GM23338 (cell line): ENCODE measurements around the gene RBM17. TPM values are rescaled to one million over a fixed set of nuclear protein-coding genes. Genes with fewer than 3 reads are reported as not detected.
A peak's percentile ranks its signal among the peaks of the same experiment; 100 is the strongest.

Experiments
- ATAC-seq: fragments of 200-7000 bp; cut with Tn5 transposase; 3 replicates; pipeline ENCODE4 v1.9.1; 2020
- DNase-seq: peaks from one replicate; pipeline ENCODE4 v3.0.0-alpha.2; 2015; ENCODE audit warnings: low spot score
- H2AFZ ChIP-seq: fragments of 200-600 bp; sonication (generic); 2 replicates; pipeline ENCODE4 v1.8.0; 2016; ENCODE audit warnings: antibody characterized with exemption, mild to moderate bottlenecking, moderate library complexity
- H3F3A ChIP-seq: fragments of 200-600 bp; sonication (generic); replicated peaks from 2 replicates; pipeline ENCODE4 v1.8.0; 2017; ENCODE audit warnings: antibody characterized with exemption, mixed run types, low read depth
- H3K27ac ChIP-seq: fragments of 200-600 bp; sonication (generic); 2 replicates; pipeline ENCODE4 v1.6.1; 2016; ENCODE audit warnings: low read depth
- H3K27me3 ChIP-seq: fragments of 200-600 bp; sonication (generic); 2 replicates; pipeline ENCODE4 v1.8.0; 2016; ENCODE audit warnings: mild to moderate bottlenecking, mixed run types, moderate library complexity; ENCODE audit not compliant: insufficient read depth
- H3K36me3 ChIP-seq: fragments of 200-600 bp; sonication (generic); 2 replicates; pipeline ENCODE4 v1.8.0; 2016; ENCODE audit warnings: mild to moderate bottlenecking; ENCODE audit not compliant: insufficient read depth
- H3K4me1 ChIP-seq: fragments of 200-600 bp; sonication (generic); 2 replicates; pipeline ENCODE4 v1.8.0; 2016; ENCODE audit warnings: mild to moderate bottlenecking, moderate library complexity; ENCODE audit not compliant: insufficient read depth
- H3K4me2 ChIP-seq: fragments of 200-600 bp; sonication (generic); 2 replicates; pipeline ENCODE4 v1.7.1; 2017; ENCODE audit warnings: mixed run types
- H3K4me3 ChIP-seq: fragments of 200-600 bp; sonication (generic); 2 replicates; pipeline ENCODE4 v1.6.1; 2016; ENCODE audit warnings: mixed run types
- H3K79me2 ChIP-seq: fragments of 200-600 bp; sonication (generic); replicated peaks from 2 replicates; pipeline ENCODE4 v1.8.0; 2017; ENCODE audit warnings: mild to moderate bottlenecking; ENCODE audit not compliant: insufficient read depth
- H3K9me2 ChIP-seq: fragments of 200-600 bp; sonication (generic); 2 replicates; pipeline ENCODE4 v1.8.0; 2017; ENCODE audit not compliant: insufficient read depth
- H4K20me1 ChIP-seq: fragments of 200-600 bp; sonication (generic); replicated peaks from 2 replicates; pipeline ENCODE4 v1.8.0; 2017; ENCODE audit warnings: mild to moderate bottlenecking; ENCODE audit not compliant: insufficient read depth
- H3K27ac Mint-ChIP-seq: 2 replicates; pipeline ENCODE4 v1.8.0; 2020; ENCODE audit warnings: inconsistent platforms, mild to moderate bottlenecking, moderate library complexity, mixed read lengths
- H3K27me3 Mint-ChIP-seq: 3 replicates; pipeline ENCODE4 v1.8.0; 2022; ENCODE audit warnings: low read depth, mild to moderate bottlenecking, moderate library complexity, mixed read lengths, inconsistent platforms; ENCODE audit not compliant: insufficient read depth, poor library complexity
- H3K36me3 Mint-ChIP-seq: 3 replicates; pipeline ENCODE4 v1.8.0; 2021; ENCODE audit warnings: low read depth, mild to moderate bottlenecking, inconsistent platforms, moderate library complexity, mixed read lengths
- H3K4me1 Mint-ChIP-seq: 3 replicates; pipeline ENCODE4 v1.8.0; 2020; ENCODE audit warnings: mild to moderate bottlenecking, inconsistent platforms, mixed read lengths
- H3K4me3 Mint-ChIP-seq: 3 replicates; pipeline ENCODE4 v1.8.0; 2021; ENCODE audit warnings: moderate library complexity, mild to moderate bottlenecking, inconsistent platforms, mixed read lengths
- H3K9me3 Mint-ChIP-seq: 3 replicates; pipeline ENCODE4 v1.8.0; 2020; ENCODE audit warnings: moderate library complexity, mild to moderate bottlenecking, inconsistent platforms, mixed read lengths
- CREB1 ChIP-seq: fragments of 250-450 bp; sonication (Bioruptor Pico); IDR thresholded peaks from 2 replicates; pipeline ENCODE4 v1.5.0; 2020; ENCODE audit warnings: low read depth, mild to moderate bottlenecking, moderate library complexity
- CTCF ChIP-seq, 2 experiments: fragments of 200-600 bp in 1 of 2; sonication (generic) in 1 of 2; conservative IDR thresholded peaks; 2 replicates each; pipeline versions ENCODE4 v1.5.1 to v1.6.1; 2016 to 2017; ENCODE audit warnings: antibody characterized with exemption in 2 of 2, low read depth in 2 of 2, mild to moderate bottlenecking in 2 of 2, moderate library complexity in 1 of 2
- ETS1 ChIP-seq: IDR thresholded peaks from 2 replicates; pipeline ENCODE4 v1.6.1; 2016; ENCODE audit warnings: antibody characterized with exemption
- EZH2 ChIP-seq: fragments of 200-600 bp; sonication (generic); IDR thresholded peaks from one replicate; pipeline ENCODE4 v1.8.0; 2017; ENCODE audit warnings: antibody characterized with exemption, mild to moderate bottlenecking, low read depth; ENCODE audit not compliant: unreplicated experiment
- EZH2phosphoT487 ChIP-seq: fragments of 200-600 bp; sonication (generic); IDR thresholded peaks from one replicate; pipeline ENCODE4 v1.8.1; 2018; ENCODE audit warnings: antibody characterized with exemption; ENCODE audit not compliant: unreplicated experiment
- JUNB ChIP-seq: IDR thresholded peaks from one replicate; pipeline ENCODE4 v1.6.1; 2016; ENCODE audit warnings: antibody characterized with exemption; ENCODE audit not compliant: unreplicated experiment
- NANOG ChIP-seq: IDR thresholded peaks from 2 replicates; pipeline ENCODE4 v1.6.1; 2016; ENCODE audit warnings: antibody characterized with exemption, borderline replicate concordance
- REST ChIP-seq: IDR thresholded peaks from one replicate; pipeline ENCODE4 v1.6.1; 2018; ENCODE audit warnings: antibody characterized with exemption; ENCODE audit not compliant: unreplicated experiment
- STAT1 ChIP-seq: IDR thresholded peaks from one replicate; pipeline ENCODE4 v1.6.1; 2016; ENCODE audit warnings: antibody characterized with exemption; ENCODE audit not compliant: unreplicated experiment
- ZNF114 ChIP-seq: fragments of 250-450 bp; sonication (Bioruptor Pico); IDR thresholded peaks from 2 replicates; pipeline ENCODE4 v1.5.0; 2020; ENCODE audit warnings: mild to moderate bottlenecking, moderate library complexity
- ZNF331 ChIP-seq: fragments of 250-450 bp; sonication (Bioruptor Pico); IDR thresholded peaks from 2 replicates; pipeline ENCODE4 v1.5.0; 2020; ENCODE audit warnings: low read depth, mild to moderate bottlenecking, moderate library complexity
- polyA plus RNA-seq: library from polyadenylated mRNA; unstranded; fragments of >200 nt; fragmentation: Nextera tagmentation; extraction: Ambion mirVana; gene quantifications from 2 replicates; pipeline ENCODE4 v1.2.1, GENCODE V29; 2016
- total RNA-seq: library from RNA; depleted of rRNA; stranded (reverse); fragments of >200 nt; shearing (Covaris generic); gene quantifications from 2 replicates; pipeline ENCODE4 v1.2.3, GENCODE V29; 2014

The RBM17 gene
- total and polyA plus RNA-seq, 2 experiments from 2014 or later: 54.7 to 281 TPM

GRCh38 chr10:6135589-6136168 is 46.8 kb downstream of the RBM17 start:
- H3K27ac Mint-ChIP-seq: no peak overlapping the region
- no peaks in the 10 kb centered on the region for H3F3A ChIP-seq

GRCh38 chr10:6136215-6137201 is 47.7 kb downstream of the RBM17 start:
- Histone ChIP-seq H4K20me1 (no peaks in the 10 kb centered on the region), H2AFZ (peak overlapping the region; percentile 52; the same call in 1 of the 2 replicates), H3K9me2 (no peaks in the 10 kb centered on the region), H3K4me3 (no peak overlapping the region), H3K36me3 (no peaks in the 10 kb centered on the region), H3K79me2 (no peaks in the 10 kb centered on the region), H3K27me3 (no peaks in the 10 kb centered on the region), H3K4me1 (peaks cover 19% of the 10 kb centered on the region), H3K4me2 (no peak overlapping the region), H3F3A (no peaks in the 10 kb centered on the region), H3K27ac (no peak overlapping the region)
- no peak overlapping the region for H3K4me3 Mint-ChIP-seq
- H3K36me3 Mint-ChIP-seq: no peaks in the 10 kb centered on the region
- H3K27me3 Mint-ChIP-seq: peaks cover 17% of the 10 kb centered on the region
- ATAC-seq (no peak; the same call in 2 of the 3 replicates), DNase-seq (no peak)
- no peak overlapping the region for H3K27ac Mint-ChIP-seq
- H3K4me1 Mint-ChIP-seq: peaks cover 21% of the 10 kb centered on the region
- H3K9me3 Mint-ChIP-seq: peaks cover 2% of the 10 kb centered on the region; the same call in 1 of the 3 replicates
- TF ChIP-seq ZNF331 (CRISPR knock-in tag): no peak
- no peak for TF ChIP-seq REST
- no peak for TF ChIP-seq ZNF114 (CRISPR knock-in tag)
- no peak for TF ChIP-seq EZH2
- TF ChIP-seq EZH2phosphoT487: no peak
- TF ChIP-seq NANOG: no peak
- no peak for TF ChIP-seq ETS1
- TF ChIP-seq JUNB: no peak
- TF ChIP-seq STAT1: no peak
- no peak for TF ChIP-seq CTCF (conservative IDR thresholded peaks at IDR 0.05; ENCODE audit: low read depth in 2 of 2)
- TF ChIP-seq CREB1 (CRISPR knock-in tag): no peak

More at GRCh38 chr10:6135589-6136168, 46.8 kb downstream of the RBM17 start:
- Histone ChIP-seq H3K4me3 (no peak overlapping the region), H2AFZ (no peak overlapping the region), H3K27me3 (no peaks in the 10 kb centered on the region), H3K9me2 (no peaks in the 10 kb centered on the region), H3K36me3 (no peaks in the 10 kb centered on the region), H4K20me1 (no peaks in the 10 kb centered on the region), H3K4me1 (peaks cover 14% of the 10 kb centered on the region), H3K4me2 (no peak overlapping the region), H3K79me2 (no peaks in the 10 kb centered on the region), H3K27ac (no peak overlapping the region)
- H3K27me3 Mint-ChIP-seq: peaks cover 14% of the 10 kb centered on the region
- H3K9me3 Mint-ChIP-seq: peaks cover 2% of the 10 kb centered on the region; the same call in 1 of the 3 replicates
- H3K4me3 Mint-ChIP-seq: no peak overlapping the region
- ATAC-seq: no peak
- no peaks in the 10 kb centered on the region for H3K36me3 Mint-ChIP-seq
- H3K4me1 Mint-ChIP-seq: peaks cover 15% of the 10 kb centered on the region
- no peak for TF ChIP-seq EZH2phosphoT487
- DNase-seq: no peak
